HG03457 (cell line): ENCODE data around the gene PRPF38B.
"Not testable (repeated sequence)": the region's sequence is repeated elsewhere in the genome, so short reads cannot be mapped to it uniquely, and the experiment has no call there.

Experiments
- ATAC-seq: cut with Tn5 transposase; IDR thresholded peaks from one replicate; pipeline ENCODE4 v1.9.1; 2021; ENCODE audit warnings: moderate number of reproducible peaks; ENCODE audit not compliant: unreplicated experiment

PRPF38B gene

GRCh38 chr1:108691942-108692723 is at the start of gene PRPF38B:
Gene PRPF38B (plus strand): TSS chr1:108692310. CDS start chr1:108692592, 282 bp downstream.
- peak; percentile 90 for ATAC-seq

- no peak for ATAC-seq
Observed at GRCh38 chr1:108643492-108644335, 48.4 kb upstream of the PRPF38B start.

GRCh38 chr1:108644984-108645383 is 47.1 kb upstream of the PRPF38B start:
- no peak for ATAC-seq

- ATAC-seq: no peak
Observed at GRCh38 chr1:108645564-108646184, 46.4 kb upstream of the PRPF38B start.

GRCh38 chr1:108646265-108646647 is 45.9 kb upstream of the PRPF38B start:
- ATAC-seq: no peak

GRCh38 chr1:108646648-108647269 is 45.4 kb upstream of the PRPF38B start:
- no peak for ATAC-seq

- ATAC-seq: no peak
Observed at GRCh38 chr1:108653431-108654105, 38.5 kb upstream of the PRPF38B start.

- ATAC-seq: no peak
Observed at GRCh38 chr1:108657356-108658080, 34.6 kb upstream of the PRPF38B start.

- peak; percentile 91 for ATAC-seq
Observed at GRCh38 chr1:108661030-108661609, 31.0 kb upstream of the PRPF38B start, which contains the start of gene HENMT1. Gene HENMT1 (minus strand): TSS chr1:108661093. CDS start chr1:108659884, 1,209 bp downstream.

- ATAC-seq: no peak
Observed at GRCh38 chr1:108663074-108663473, 29.0 kb upstream of the PRPF38B start.

GRCh38 chr1:108664481-108664880 is 27.6 kb upstream of the PRPF38B start:
- no peak for ATAC-seq

- no peak for ATAC-seq
Observed at GRCh38 chr1:108665067-108665466, 27.0 kb upstream of the PRPF38B start.

- no peak for ATAC-seq
Observed at GRCh38 chr1:108665771-108666170, 26.3 kb upstream of the PRPF38B start.

- ATAC-seq: not testable (repeated sequence)
Observed at GRCh38 chr1:108667422-108667821, 24.7 kb upstream of the PRPF38B start.

GRCh38 chr1:108668777-108669176 is 23.3 kb upstream of the PRPF38B start:
- ATAC-seq: no peak

- no peak for ATAC-seq
Observed at GRCh38 chr1:108669679-108670078, 22.4 kb upstream of the PRPF38B start.

GRCh38 chr1:108670131-108670773 is 21.9 kb upstream of the PRPF38B start:
- no peak for ATAC-seq

GRCh38 chr1:108671143-108671542 is 21.0 kb upstream of the PRPF38B start:
- no peak for ATAC-seq

GRCh38 chr1:108678706-108679105 is 13.4 kb upstream of the PRPF38B start:
- ATAC-seq: no peak
